Activated T-cell treated with anti-CD3 and anti-CD28 coated beads, Interleukin-2, amount 50 U/mL, for 4 hours (primary cell): ENCODE measurements around the gene SEMA4A. TPM values are rescaled to one million over a fixed set of nuclear protein-coding genes. Genes with fewer than 3 reads are reported as not detected.
"Not testable (repeated sequence)": the region's sequence is repeated elsewhere in the genome, so short reads cannot be mapped to it uniquely, and the experiment has no call there.

Experiments
- ATAC-seq, 2 donors: fragments of 200-7000 bp; cut with Tn5 transposase; one replicate each; pipeline ENCODE4 v1.10.0; 2021
- DNase-seq: peaks from one replicate; pipeline ENCODE4 v3.0.0-alpha.2; 2020
- H3K27me3 Mint-ChIP-seq: one replicate; pipeline ENCODE4 v1.8.0; 2021; ENCODE audit warnings: low read depth, mixed read lengths
- H3K36me3 Mint-ChIP-seq: one replicate; pipeline ENCODE4 v1.8.0; 2022; ENCODE audit warnings: mixed read lengths; ENCODE audit not compliant: insufficient read depth
- H3K4me1 Mint-ChIP-seq: one replicate; pipeline ENCODE4 v1.8.0; 2021; ENCODE audit warnings: low read depth, mixed read lengths
- H3K4me3 Mint-ChIP-seq: one replicate; pipeline ENCODE4 v1.8.0; 2021; ENCODE audit warnings: mild to moderate bottlenecking, moderate library complexity, mixed read lengths
- H3K9me3 Mint-ChIP-seq: one replicate; pipeline ENCODE4 v1.8.0; 2021; ENCODE audit warnings: mixed read lengths
- total RNA-seq, 3 donors: library from RNA; stranded (reverse); gene quantifications; one replicate each; pipeline ENCODE4 v1.2.1, GENCODE V29; 2021

Gene SEMA4A
- total RNA-seq, 3 donors from 2014 or later: 31.7 to 51.5 (median 37.1) TPM

DNA sequence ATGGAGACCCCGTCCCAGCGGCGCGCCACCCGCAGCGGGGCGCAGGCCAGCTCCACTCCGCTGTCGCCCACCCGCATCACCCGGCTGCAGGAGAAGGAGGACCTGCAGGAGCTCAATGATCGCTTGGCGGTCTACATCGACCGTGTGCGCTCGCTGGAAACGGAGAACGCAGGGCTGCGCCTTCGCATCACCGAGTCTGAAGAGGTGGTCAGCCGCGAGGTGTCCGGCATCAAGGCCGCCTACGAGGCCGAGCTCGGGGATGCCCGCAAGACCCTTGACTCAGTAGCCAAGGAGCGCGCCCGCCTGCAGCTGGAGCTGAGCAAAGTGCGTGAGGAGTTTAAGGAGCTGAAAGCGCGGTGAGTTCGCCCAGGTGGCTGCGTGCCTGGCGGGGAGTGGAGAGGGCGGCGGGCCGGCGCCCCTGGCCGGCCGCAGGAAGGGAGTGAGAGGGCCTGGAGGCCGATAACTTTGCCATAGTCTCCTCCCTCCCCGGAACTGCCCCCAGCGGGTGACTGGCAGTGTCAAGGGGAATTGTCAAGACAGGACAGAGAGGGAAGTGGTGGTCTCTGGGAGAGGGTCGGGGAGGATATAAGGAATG, 38.4 kb upstream of the SEMA4A start:
- Mint-ChIP-seq H3K4me1 (peaks cover 36% of the 10 kb centered on the region), H3K27me3 (peaks cover 5% of the 10 kb centered on the region), H3K4me3 (peak overlapping the region; percentile 92), H3K36me3 (peaks cover 8% of the 10 kb centered on the region), H3K9me3 (no peaks in the 10 kb centered on the region)
- peak; percentile 18 to 27 for ATAC-seq
- no peak for DNase-seq

DNA sequence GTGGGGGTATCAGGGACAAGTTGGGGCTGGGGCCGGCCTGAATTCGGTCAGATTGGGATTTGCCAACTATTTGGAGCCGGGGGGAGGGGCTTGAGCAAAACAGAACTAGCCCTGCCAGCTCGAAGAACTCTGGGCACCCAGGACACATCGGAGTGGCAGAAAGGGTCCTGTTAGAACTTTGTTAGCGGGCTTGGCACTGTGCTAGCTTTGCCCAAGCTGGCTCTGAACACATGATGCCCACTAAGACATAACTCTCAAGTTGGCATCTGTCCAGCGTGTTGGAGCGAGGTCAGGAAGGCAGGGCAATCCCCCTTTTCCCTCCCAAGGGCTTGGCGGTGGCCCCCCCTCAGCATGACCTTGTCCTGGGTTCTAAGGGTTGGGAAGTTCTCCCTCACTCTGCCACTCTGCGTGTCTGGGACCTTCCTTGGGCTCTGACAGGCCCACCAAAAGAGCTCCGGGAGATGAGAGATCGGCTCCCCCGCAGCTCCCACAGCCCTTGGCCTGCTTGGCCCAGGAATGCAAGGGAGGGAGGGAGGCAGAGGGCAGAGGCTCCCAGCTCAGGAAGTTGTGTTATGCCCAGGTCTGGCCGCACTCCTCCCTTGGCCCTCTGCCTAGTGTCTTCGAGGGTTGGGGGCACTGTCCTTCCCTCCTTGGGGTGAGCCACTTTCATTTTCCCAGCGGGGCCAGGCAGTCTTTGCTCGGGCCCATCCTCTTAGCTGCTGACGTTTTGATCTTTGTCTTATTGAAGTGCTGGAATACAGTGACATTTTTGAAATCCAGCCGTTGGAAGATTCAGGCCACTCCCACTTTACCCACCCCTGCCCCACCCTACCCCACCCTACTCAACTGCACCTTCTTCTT, 37.6 kb upstream of the SEMA4A start:
- peak overlapping the region; percentile 92 for H3K4me3 Mint-ChIP-seq
- no peak for DNase-seq

DNA sequence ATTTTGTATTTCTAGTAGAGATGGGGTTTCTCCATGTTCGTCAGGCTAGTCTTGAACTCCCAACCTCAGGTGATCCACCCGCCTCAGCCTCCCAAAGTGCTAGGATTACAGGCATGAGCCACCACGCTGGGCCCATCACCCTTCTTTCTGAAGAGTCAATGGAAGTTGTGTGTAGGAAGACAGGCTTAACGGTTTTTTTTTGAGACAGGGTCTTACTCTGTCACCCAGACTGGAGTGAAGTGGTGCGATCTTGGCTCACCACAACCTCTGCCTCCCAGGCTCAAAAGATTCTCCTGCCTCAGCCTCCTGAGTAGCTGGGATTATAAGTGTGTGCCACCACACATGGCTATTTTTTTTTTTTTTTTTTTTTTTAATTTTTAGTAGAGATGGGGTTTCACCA, 36.7 kb upstream of the SEMA4A start:
- ATAC-seq, DNase-seq, H3K9me3 Mint-ChIP-seq, H3K27me3 Mint-ChIP-seq: not testable (repeated sequence)
- Mint-ChIP-seq H3K4me3 (peak overlapping the region; percentile 92), H3K4me1 (peaks cover 43% of the 10 kb centered on the region), H3K36me3 (peaks cover 14% of the 10 kb centered on the region)

More for the DNA sequence above, 37.6 kb upstream of the SEMA4A start:
- Mint-ChIP-seq H3K4me1 (peaks cover 43% of the 10 kb centered on the region), H3K9me3 (no peaks in the 10 kb centered on the region), H3K27me3 (peaks cover 5% of the 10 kb centered on the region), H3K36me3 (peaks cover 14% of the 10 kb centered on the region)
- ATAC-seq: no peak

DNA sequence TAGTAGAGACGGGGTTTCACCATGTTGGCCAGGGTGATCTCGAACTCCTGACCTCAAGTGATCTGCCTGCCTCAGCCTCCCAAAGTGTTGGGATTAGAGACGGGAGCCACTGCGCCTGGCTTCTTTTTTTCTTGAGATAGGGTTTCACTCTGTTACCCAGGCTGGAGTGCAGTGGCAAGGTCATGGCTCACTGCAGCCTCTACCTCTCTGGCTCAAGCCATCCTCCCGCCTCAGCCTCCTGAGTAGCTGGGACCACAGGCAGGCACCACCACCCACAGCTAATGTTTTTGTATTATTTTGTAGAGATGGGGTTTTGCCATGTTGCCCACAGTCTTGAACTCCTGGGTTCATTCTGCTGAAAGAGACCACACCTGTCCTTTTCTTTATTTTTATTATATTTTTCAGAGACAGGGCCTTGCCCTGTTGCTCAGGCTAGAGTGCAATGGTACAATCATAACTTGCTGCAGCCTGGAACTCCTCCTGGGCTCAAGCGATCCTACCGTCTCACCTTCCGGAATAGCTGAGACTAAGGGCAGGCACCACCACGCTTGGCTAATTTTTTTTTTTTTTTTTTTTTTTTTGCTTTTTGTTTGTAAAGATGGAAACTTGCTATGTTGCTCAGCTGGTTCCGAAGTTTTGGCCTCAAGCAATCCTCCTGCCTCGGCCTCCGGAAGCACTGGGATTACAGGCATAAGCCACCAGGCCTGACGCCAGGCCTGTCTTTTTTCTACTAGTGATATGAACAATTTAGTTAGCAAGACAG, 35.8 kb upstream of the SEMA4A start:
- peak overlapping the region; percentile 92 for H3K4me3 Mint-ChIP-seq
- peaks cover 47% of the 10 kb centered on the region for H3K4me1 Mint-ChIP-seq

DNA sequence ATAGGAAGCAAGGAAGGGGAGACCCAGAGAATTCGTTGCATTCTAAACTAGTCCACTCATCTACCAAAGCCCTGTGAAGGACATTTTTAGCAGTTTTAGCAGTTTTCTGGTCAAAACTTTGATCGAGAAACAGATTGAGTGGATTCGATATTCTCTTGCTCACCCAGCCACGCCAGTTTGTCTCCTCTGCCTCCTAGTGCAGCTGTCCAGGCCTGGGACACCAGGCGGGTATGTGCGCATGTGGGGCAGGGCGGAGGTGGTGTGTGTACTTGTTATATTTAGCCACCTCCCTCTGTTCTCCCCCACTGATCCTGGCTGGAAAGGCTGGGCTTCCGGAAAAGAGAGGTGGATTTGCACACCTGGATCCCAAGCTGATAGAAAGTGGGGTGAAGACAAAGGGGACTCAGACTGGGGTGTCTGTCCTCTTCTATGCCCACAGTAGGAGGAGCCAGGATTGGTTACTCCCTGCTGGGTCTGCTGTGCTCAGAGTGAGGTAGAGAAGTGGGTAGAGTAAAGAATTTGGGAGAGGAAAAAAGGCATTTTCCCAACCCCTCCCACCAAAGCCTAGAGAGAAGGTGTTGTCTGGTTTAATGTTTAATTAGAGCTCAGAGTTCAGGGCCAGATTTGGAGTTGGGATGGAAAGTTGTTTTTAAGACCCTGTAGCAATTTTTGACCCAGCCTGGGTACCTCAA, 35.1 kb upstream of the SEMA4A start:
- Mint-ChIP-seq H3K4me1 (peaks cover 53% of the 10 kb centered on the region), H3K36me3 (peaks cover 16% of the 10 kb centered on the region), H3K4me3 (peak overlapping the region; percentile 60), H3K27me3 (peaks cover 5% of the 10 kb centered on the region), H3K9me3 (no peaks in the 10 kb centered on the region)
- ATAC-seq (no peak), DNase-seq (no peak)

More for the DNA sequence above, 35.8 kb upstream of the SEMA4A start:
- Mint-ChIP-seq H3K27me3 (peaks cover 5% of the 10 kb centered on the region), H3K36me3 (peaks cover 16% of the 10 kb centered on the region), H3K9me3 (no peaks in the 10 kb centered on the region)
- DNase-seq (no peak), ATAC-seq (no peak)

DNA sequence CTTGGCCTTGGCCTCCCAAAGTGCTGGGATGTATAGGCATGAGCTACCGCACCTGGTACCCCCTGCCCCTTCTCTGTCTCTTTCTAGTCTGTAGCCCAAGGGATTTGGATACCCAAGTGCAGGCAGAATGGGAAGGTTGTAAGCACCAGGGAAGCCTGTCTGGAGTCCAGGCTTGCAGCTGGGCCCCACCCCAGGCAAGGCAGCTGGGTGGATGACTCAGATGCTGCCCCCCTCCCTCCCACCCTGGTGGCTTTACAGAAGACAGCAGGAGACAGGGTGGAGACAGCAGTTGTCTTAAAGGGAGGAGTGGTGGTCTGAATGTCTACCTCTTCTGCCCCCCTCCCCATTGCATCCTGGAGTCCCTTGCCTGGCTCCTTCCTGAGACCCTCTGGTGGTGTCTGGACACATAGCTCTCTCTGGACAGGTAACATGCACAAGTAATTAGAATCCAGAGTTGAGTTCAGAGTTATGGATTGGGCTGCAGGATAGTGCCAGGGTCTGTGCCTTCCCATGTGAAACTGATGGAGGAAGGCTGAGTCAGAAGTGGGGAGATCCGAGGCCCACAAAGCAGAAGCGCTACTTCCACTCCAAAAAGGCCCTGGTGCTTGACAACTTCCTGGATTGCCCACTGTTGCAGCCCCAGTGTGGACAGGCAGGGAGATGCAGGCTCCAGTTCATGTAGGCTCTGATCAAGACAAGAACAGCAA, 33.7 kb upstream of the SEMA4A start:
- H3K9me3 Mint-ChIP-seq: no peaks in the 10 kb centered on the region
- peaks cover 58% of the 10 kb centered on the region for H3K4me1 Mint-ChIP-seq
- DNase-seq: no peak
- H3K27me3 Mint-ChIP-seq: peaks cover 5% of the 10 kb centered on the region
- ATAC-seq: no peak
- H3K4me3 Mint-ChIP-seq: peak overlapping the region; percentile 26
- peaks cover 16% of the 10 kb centered on the region for H3K36me3 Mint-ChIP-seq

DNA sequence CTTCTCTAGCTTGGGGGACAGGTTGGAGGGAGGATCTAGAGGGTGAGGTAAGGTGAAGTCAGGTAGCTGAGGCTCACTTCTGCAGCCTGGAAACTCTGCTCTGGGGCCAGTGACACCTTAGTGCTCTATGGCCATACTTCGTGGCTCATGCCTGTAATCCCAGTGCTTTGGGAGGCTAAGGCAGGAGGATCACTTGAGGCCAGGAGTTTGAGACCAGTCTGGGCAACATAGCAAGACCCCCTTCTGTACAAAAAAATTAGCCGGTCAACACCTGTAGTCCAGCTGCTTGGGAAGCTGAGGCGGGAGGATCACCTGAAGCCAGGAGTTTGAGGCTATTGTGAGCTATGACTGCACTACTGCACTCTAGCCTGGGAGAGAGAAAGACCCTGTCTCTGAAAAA, 33.1 kb upstream of the SEMA4A start:
- Mint-ChIP-seq H3K4me3 (no peak overlapping the region), H3K9me3 (no peaks in the 10 kb centered on the region), H3K36me3 (peaks cover 16% of the 10 kb centered on the region), H3K27me3 (peaks cover 5% of the 10 kb centered on the region), H3K4me1 (peaks cover 59% of the 10 kb centered on the region)
- DNase-seq (no peak), ATAC-seq (no peak)

DNA sequence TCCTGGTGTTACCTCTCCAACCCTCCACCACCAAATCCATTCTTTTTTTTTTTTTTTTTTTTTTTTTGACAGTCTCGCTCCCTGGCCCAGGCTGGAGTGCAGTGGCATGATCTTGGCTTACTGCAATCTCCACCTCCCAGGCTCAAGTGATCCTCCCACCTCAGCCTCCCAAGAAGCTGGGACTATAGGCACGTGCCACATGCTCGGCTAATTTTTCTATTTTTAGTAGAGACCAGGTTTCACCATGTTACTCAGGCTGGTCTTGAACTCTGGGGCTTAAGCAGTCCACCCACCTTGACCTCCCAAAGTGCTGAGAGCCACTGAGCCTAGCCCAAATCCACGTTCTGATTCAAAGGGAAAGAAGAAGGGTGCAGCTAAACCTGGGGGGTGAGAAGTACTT, 32.4 kb upstream of the SEMA4A start:
- DNase-seq, H3K9me3 Mint-ChIP-seq, H3K4me3 Mint-ChIP-seq, H3K27me3 Mint-ChIP-seq, ATAC-seq: not testable (repeated sequence)
- peaks cover 16% of the 10 kb centered on the region for H3K36me3 Mint-ChIP-seq
- H3K4me1 Mint-ChIP-seq: peaks cover 59% of the 10 kb centered on the region

DNA sequence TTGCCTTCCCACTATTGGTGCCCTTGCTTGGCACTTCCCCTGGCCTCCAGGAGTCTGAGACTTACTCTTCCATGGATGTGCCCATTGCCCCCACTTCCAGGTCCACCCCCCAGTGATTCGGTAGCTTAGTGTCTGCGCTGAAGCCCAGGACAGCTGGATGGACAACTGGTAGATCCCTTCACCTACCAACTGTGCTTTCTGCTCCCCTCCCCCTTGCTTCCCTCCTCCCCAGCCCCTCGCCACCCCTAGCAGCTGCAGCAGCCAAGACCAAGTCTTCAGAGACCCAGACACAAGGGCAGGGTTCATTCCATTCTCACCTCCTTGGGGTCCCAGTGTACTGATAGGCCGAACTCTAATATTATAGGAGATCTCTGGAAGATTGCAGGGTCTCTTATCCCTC, 31.9 kb upstream of the SEMA4A start:
- Mint-ChIP-seq H3K9me3 (no peaks in the 10 kb centered on the region), H3K4me3 (no peak overlapping the region), H3K36me3 (peaks cover 16% of the 10 kb centered on the region), H3K4me1 (peaks cover 59% of the 10 kb centered on the region), H3K27me3 (peaks cover 2% of the 10 kb centered on the region)
- DNase-seq (no peak), ATAC-seq (no peak)

DNA sequence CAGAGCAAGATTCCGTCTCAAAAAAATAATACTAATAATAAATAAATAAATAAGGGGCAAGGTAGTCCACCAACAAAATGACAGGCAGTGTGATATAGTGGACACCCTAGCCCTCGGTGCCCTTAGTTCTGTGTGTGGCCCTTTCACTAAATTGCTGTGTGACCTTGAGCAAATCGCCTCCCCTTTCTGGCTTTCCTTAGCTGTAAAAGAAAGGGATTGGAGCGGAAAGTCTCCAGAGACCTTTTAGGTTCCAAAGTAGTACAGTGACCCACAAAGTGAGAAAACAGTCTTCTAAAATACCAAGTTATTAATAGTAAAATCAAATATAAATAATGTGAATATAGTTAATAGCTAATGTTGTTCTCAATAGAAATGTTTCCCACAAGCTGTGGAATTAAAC, 31.3 kb upstream of the SEMA4A start:
- peaks cover 62% of the 10 kb centered on the region for H3K4me1 Mint-ChIP-seq
- H3K27me3 Mint-ChIP-seq: no peaks in the 10 kb centered on the region
- peaks cover 16% of the 10 kb centered on the region for H3K36me3 Mint-ChIP-seq
- no peak overlapping the region for H3K4me3 Mint-ChIP-seq
- DNase-seq (no peak), ATAC-seq (no peak)
- H3K9me3 Mint-ChIP-seq: no peaks in the 10 kb centered on the region

DNA sequence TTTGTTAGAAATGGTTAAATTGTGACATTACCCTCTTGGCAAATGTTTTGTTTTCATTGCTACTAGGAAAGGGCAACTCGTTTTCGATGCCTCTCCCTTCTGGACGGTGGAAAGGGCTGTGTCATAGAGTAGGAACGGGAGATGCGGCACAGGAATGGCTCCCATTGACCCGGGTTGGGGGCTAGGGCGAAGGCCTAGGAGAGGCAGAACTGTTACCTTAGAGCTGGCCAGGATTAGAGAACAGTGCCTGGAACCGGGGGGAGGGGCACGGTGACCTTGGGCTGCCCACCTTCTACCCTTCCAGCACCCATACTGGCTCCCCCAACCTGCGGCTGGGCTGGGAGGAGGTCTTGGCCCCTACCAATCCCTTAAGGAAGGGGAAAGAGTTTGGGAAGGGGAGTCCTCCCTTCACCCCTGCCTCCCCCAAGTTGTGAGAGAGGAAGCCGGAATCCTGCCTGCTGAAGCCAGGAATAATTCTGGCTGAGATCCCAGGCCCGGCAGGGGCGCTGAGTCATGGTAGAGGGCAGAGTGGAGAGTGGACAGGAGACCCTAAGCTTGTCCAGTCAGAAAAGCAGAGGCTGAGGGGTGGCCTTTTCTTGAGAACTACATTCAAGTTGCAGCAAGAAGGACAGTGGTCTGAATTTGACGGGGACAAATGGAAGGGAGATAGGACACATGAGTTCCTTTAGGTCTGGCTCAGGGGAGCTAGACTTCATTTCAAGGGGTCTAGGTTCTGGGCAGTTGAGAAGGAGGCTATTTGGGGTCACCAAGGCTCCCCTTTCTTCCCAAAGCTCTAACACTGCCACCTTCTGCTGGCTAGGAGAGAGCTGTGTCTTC, 30.6 kb upstream of the SEMA4A start:
- Mint-ChIP-seq H3K27me3 (no peaks in the 10 kb centered on the region), H3K9me3 (no peaks in the 10 kb centered on the region), H3K4me1 (peaks cover 68% of the 10 kb centered on the region), H3K4me3 (peak overlapping the region; percentile 29), H3K36me3 (peaks cover 16% of the 10 kb centered on the region)
- ATAC-seq (no peak), DNase-seq (no peak)

DNA sequence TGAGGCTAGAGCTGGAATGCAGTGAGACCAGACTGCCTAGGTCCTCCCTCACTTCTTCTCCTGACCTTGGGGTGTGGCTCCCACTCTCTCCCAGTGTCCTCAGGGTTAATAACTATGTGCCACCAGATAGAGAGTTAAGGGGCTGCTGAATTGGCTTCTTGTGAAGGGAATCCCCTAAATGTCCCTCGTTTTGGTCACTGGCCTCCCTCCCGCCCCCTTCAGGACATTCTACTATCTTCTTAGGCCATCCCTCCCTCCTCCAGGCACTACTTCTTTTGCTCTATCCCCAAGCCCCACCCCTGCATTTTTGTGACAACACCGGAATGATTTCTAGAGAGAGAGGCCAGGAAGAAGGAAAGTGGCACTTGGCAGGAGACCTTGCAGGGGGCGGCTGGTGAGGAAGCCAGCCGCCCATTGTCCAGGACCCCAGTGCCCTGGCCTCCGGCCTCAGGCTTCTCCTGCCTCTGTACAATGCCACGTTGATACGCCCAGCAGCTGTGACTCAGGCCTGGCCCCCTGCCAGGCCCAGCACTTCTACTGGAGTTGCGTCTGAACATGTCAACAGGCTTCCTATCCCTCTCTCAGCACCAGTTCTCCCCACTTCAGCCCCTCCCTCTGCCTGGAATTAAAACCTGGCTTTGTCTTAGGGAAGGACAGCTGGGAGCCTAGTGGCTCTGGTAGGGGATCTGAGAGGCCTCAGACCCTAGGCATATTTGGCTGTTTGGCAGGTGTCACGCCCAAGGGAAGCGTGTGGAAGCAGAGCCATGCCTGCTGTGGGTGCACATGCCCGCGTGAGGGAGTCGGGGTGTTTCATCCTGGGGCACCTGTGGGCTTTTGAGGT, 29.8 kb upstream of the SEMA4A start:
- DNase-seq: peak; percentile 62
- Mint-ChIP-seq H3K4me3 (peak overlapping the region; percentile 9), H3K4me1 (peaks cover 70% of the 10 kb centered on the region), H3K27me3 (no peaks in the 10 kb centered on the region), H3K36me3 (peaks cover 12% of the 10 kb centered on the region), H3K9me3 (no peaks in the 10 kb centered on the region)
- ATAC-seq: peak; percentile 41 to 45
